Peyer's patch (tissue), 4 donors: ENCODE measurements around the gene KLRD1. TPM values are rescaled to one million over a fixed set of nuclear protein-coding genes. Genes with fewer than 3 reads are reported as not detected.

Source experiments
- DNase-seq, 3 donors: peaks; one replicate each; pipeline ENCODE4 v3.0.0-alpha.2; 2017 to 2019
- H3K27ac ChIP-seq, 4 donors: fragments of 200-600 bp; sonication (generic); one replicate each; pipeline ENCODE4 v1.5.1; 2016 to 2019
- H3K27me3 ChIP-seq, 2 donors: fragments of 200-600 bp; sonication (generic); one replicate each; pipeline ENCODE4 v1.5.1; 2019
- H3K36me3 ChIP-seq, 3 donors: fragments of 200-600 bp; sonication (generic); one replicate each; pipeline ENCODE4 v1.5.1; 2016 to 2019
- H3K4me1 ChIP-seq, 4 donors: fragments of 200-600 bp; sonication (generic); one replicate each; pipeline ENCODE4 v1.5.1; 2016 to 2019
- H3K4me3 ChIP-seq, 4 donors: fragments of 200-600 bp; sonication (generic); 1 replicate in 3 of 4; 2 replicates in 1 of 4; pipeline ENCODE4 v1.5.1; 2016 to 2019; ENCODE audit warnings: mild to moderate bottlenecking in 1 of 4
- H3K9me3 ChIP-seq, 4 donors: fragments of 200-600 bp; sonication (generic); one replicate each; pipeline ENCODE4 v1.5.1; 2016 to 2019; ENCODE audit warnings: mild to moderate bottlenecking in 1 of 4
- POLR2A ChIP-seq, 2 donors: fragments of 450-650 bp; IDR thresholded peaks; one replicate each; pipeline ENCODE4 v1.5.1; 2017; ENCODE audit warnings: antibody characterized with exemption in 2 of 2, mild to moderate bottlenecking in 2 of 2, moderate library complexity in 2 of 2
- total RNA-seq, 4 donors: library from RNA; depleted of rRNA; stranded (reverse); fragments of >200 nt; gene quantifications; one replicate each; pipeline ENCODE4 v1.1.0, GENCODE V29; 2016
- TF ChIP-seq, protein P1 (sequence below), 6 experiments: fragments of 450-650 bp in 4 of 6; fragments of 200-600 bp in 2 of 6; sonication (generic) in 1 of 6; IDR thresholded peaks; one replicate each; pipeline ENCODE4 v1.5.1; 2017 to 2019; ENCODE audit warnings: antibody characterized with exemption in 6 of 6, mild to moderate bottlenecking in 3 of 6, moderate library complexity in 1 of 6

Gene KLRD1
- total RNA-seq, 4 donors from 2014 or later, result under 0.01 to 8.4 (median 5.4) TPM

DNA sequence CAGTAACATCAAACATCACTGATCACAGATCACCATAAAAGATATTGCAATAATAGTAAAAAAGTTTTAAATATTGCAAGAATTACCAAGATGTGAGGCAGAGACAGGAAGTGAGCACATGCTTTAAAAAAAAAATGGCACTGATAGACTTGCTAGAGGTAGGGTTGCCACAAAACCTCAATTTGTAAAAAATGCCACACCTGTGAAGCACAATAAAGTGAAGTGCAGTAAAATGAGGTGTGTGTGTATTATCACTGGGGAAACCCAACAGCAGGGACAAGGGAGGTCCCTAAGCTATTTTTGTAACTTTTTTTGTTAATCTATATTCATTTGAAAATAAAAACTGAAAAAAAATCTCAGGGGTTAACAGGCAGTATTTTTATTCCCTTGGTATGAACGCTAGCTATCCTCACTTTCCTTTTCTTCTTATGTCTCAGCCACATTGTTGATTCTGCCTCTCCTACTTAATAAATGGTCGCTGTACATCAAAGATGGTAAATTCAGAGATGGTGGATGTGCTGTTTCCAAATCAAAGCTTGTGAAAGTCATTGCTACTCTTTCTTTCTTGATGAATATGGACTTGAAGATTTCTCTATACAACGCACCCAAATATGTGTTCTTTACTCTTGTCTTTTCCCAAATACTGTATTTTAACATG is 14.0 kb upstream of the KLRD1 start:
- H3K9me3 ChIP-seq, result no peaks in the 10 kb centered on the region
- H3K36me3 ChIP-seq, result no peaks in the 10 kb centered on the region
- no peaks in the 10 kb centered on the region for H3K27me3 ChIP-seq
- no peak for DNase-seq
- TF ChIP-seq, protein P1, sequence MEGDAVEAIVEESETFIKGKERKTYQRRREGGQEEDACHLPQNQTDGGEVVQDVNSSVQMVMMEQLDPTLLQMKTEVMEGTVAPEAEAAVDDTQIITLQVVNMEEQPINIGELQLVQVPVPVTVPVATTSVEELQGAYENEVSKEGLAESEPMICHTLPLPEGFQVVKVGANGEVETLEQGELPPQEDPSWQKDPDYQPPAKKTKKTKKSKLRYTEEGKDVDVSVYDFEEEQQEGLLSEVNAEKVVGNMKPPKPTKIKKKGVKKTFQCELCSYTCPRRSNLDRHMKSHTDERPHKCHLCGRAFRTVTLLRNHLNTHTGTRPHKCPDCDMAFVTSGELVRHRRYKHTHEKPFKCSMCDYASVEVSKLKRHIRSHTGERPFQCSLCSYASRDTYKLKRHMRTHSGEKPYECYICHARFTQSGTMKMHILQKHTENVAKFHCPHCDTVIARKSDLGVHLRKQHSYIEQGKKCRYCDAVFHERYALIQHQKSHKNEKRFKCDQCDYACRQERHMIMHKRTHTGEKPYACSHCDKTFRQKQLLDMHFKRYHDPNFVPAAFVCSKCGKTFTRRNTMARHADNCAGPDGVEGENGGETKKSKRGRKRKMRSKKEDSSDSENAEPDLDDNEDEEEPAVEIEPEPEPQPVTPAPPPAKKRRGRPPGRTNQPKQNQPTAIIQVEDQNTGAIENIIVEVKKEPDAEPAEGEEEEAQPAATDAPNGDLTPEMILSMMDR (IDR thresholded peaks at IDR 0.05), result no peak
- TF ChIP-seq POLR2A (IDR thresholded peaks at IDR 0.05), result no peak
- no peak overlapping the region for H3K27ac ChIP-seq
- no peaks in the 10 kb centered on the region for H3K4me1 ChIP-seq
- no peak overlapping the region for H3K4me3 ChIP-seq

DNA sequence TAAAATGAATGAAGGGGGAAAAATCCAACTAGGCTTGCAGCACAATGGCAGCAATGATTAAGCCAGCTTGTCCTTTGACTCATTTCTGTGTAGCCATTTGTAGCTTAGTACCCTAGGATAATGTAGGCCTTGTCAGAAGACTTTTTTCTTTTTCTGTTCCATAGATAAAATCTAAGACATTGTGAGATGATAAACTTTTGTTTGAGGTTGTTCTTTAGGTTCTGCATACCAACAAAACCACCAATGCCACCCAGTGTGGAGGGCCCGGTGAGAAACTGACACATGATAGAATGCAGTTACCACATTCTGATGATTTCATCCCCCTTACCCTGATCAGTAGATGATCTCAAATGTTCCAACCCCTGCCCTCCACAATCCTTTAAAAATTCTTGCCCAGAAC is 6.6 kb upstream of the KLRD1 start:
- Histone ChIP-seq H3K27ac (no peak overlapping the region), H3K4me3 (no peak overlapping the region), H3K4me1 (no peaks in the 10 kb centered on the region), H3K27me3 (no peaks in the 10 kb centered on the region), H3K9me3 (no peaks in the 10 kb centered on the region), H3K36me3 (no peaks in the 10 kb centered on the region)
- TF ChIP-seq POLR2A (IDR thresholded peaks at IDR 0.05), result no peak
- TF ChIP-seq, protein P1 (IDR thresholded peaks at IDR 0.05), result no peak
- DNase-seq, result no peak

DNA sequence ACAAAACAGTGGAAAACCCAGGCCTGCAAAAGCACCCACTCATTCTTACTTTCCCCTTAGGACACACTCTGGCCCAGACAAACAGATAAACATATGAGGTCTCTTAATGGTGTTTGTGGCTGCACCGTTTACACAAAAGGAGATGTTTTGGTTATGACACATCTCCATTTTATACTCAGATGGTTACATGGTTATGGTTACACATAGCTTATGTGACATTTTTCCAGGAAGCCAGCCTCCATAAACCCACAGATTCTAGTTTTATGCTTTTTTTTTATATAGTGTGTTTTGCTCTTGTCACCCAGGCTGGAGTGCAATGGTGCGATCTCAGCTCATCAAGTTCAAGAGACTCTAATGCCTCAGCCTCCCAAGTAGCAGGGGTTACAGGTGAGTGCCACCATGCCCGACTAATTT is 3.5 kb upstream of the KLRD1 start:
- Histone ChIP-seq H3K4me1 (no peaks in the 10 kb centered on the region), H3K36me3 (no peaks in the 10 kb centered on the region), H3K4me3 (no peak overlapping the region), H3K27ac (no peak overlapping the region), H3K27me3 (no peaks in the 10 kb centered on the region), H3K9me3 (no peaks in the 10 kb centered on the region)
- DNase-seq, result no peak
- TF ChIP-seq, protein P1 (IDR thresholded peaks at IDR 0.05), result no peak
- no peak for TF ChIP-seq POLR2A (IDR thresholded peaks at IDR 0.05)

DNA sequence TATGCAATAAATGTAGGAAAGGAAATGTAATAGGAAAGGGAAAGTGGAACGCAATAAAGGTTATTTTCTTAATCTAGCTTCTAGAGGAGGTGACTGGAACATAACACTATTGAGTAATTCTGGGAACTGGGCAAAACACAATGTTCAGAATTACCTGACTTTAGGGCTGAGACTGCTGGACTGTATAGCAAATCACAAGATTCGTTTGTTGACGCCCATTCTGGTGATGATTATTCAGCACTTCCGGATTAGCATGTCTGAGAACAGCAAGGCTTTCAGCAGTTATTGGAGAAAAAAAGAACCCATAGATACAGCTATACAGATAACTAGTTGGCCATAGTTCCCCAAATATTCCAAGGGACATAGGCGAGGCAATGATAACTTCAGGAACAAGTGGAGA is 2.3 kb upstream of the KLRD1 start:
- Histone ChIP-seq H3K27ac (peak overlapping the region in 2 of 4 donors; percentile 9 to 19), H3K4me1 (no peaks in the 10 kb centered on the region), H3K27me3 (no peaks in the 10 kb centered on the region), H3K36me3 (no peaks in the 10 kb centered on the region), H3K9me3 (no peaks in the 10 kb centered on the region), H3K4me3 (no peak overlapping the region)
- TF ChIP-seq POLR2A (IDR thresholded peaks at IDR 0.05), result no peak
- TF ChIP-seq, protein P1 (IDR thresholded peaks at IDR 0.05), result no peak
- no peak for DNase-seq

DNA sequence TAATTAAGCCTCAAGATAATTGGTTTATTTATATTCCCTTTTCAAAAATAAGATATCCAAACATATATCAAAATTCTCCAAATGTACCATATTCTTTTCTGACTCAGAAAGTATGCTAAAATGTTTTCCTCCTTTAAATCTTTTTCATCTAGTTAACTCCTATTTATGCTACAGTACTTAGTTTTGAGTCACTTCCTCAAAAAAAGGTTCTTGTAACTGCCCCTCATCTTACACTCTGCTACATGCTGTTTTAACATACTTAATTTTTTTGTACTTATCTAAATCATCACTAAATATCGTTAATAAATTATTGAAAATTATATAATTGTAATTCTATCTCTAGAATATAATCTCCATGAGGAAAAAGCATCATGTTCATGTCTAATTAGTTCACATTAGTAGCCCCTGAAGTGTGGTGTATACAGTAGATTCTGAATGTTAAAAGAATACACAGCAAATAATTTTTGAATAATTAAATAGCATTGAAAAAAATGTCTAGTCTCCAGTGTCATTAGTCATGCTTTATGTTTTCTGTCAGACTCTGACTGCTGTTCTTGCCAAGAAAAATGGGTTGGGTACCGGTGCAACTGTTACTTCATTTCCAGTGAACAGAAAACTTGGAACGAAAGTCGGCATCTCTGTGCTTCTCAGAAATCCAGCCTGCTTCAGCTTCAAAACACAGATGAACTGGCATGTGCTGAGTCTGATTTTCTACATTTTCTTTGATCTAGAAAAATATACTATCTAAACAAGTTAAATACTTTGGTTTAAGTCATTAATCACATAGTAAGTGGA is 3.5 kb downstream of the KLRD1 start:
- Histone ChIP-seq H3K36me3 (no peaks in the 10 kb centered on the region), H3K27me3 (no peaks in the 10 kb centered on the region), H3K4me3 (no peak overlapping the region), H3K9me3 (no peaks in the 10 kb centered on the region), H3K4me1 (no peaks in the 10 kb centered on the region), H3K27ac (no peak overlapping the region)
- no peak for DNase-seq
- TF ChIP-seq, protein P1 (IDR thresholded peaks at IDR 0.05), result no peak
- TF ChIP-seq POLR2A (IDR thresholded peaks at IDR 0.05), result no peak
